G401 (cell line): ENCODE data around the gene BRF1. TPM values are rescaled to one million over a fixed set of nuclear protein-coding genes. Genes with fewer than 3 reads are reported as not detected.

Experiments used
- DNase-seq: peaks from one replicate; pipeline ENCODE4 v3.0.0-alpha.2; 2015; ENCODE audit warnings: low spot score
- in situ Hi-C: cut with HindIII; loops from 2 replicates; pipeline ENCODE4 v1.10.0; 2016; ENCODE audit warnings: low sequenced_read_pairs, mixed read lengths
- total RNA-seq: library from RNA; depleted of rRNA; stranded (reverse); fragments of >200 nt; shearing (Covaris generic); gene quantifications from 2 replicates; pipeline ENCODE4 v1.2.3, GENCODE V29; 2014

BRF1 gene
- total RNA-seq, 1 experiment from 2014 or later = 30.3 TPM

GRCh38 chr14:105173145-105173544 is 127.7 kb downstream of the BRF1 start:
- in situ Hi-C loops = no loop called here
- DNase-seq = no peak

- in situ Hi-C loops = no loop called here
- no peak for DNase-seq
Measured at GRCh38 chr14:105172476-105172875, 128.3 kb downstream of the BRF1 start.

GRCh38 chr14:105171004-105171673 is 129.7 kb downstream of the BRF1 start:
- no peak for DNase-seq
- in situ Hi-C loops = no loop called here

- DNase-seq = no peak
- in situ Hi-C loops = no loop called here
Measured at GRCh38 chr14:105169776-105170655, 130.8 kb downstream of the BRF1 start.

DNA sequence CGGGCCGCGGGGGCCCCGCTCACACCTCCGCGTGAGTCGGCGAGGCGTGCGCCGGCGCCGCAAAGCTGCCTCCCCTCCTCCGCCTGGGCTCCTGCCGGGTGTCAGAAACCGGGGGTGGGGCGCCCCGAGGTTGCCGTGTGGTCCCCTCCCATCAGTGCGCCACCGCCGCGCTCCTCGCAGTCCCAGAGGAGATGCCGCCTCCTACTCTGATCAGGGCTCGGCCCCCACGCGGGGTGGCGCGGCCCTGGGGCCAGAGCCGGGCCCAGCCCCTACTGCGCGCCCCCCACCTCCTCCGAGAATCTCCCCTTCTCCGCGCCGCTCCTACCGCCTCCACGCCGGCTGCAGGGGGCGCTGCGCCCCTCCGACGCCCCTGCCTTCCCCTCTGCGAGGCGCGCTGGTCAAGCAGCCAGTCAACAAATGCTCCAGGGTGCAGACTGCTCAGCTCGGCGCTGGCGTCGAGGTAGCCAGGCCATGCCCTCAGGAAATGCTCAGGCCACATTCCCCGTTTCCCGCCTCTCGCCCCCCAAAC is 131.8 kb downstream of the BRF1 start:
- in situ Hi-C loops = no loop called here
- DNase-seq = peak; percentile 23

DNA sequence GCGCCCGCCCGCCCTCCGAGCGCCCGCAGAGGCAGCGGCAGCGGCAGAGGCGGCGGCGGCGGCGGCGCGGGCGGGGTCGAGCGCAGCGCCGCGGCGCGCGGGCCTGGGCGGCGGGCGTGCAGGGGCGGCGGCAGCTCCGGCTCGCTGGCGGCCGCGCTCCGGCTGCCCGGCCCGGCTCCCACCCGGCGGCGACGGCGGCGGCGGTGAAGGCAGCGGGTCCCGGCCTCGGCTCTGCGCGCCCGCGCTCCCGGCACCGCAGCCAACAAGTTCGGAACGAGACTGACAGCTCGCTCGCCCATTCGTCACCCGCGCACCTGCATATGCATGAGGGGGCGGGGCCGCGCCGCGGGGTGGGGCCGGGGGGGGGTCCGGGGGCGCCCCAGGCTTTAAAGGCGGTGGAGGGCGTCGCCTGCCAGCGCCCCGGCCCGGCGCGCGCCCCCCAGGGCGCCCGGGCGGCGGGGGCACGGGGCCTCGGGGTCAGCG is 132.3 kb downstream of the BRF1 start, which contains the start of gene JAG2:
TSS of gene JAG2 (minus strand) at position 281 of the 483 bp plus-strand sequence. CDS start 356 bp downstream, outside the sequence.
- in situ Hi-C loops = no loop called here
- DNase-seq = peak; percentile 64

GRCh38 chr14:105168093-105168420 is 132.7 kb downstream of the BRF1 start:
- in situ Hi-C loops = no loop called here
- no peak for DNase-seq

GRCh38 chr14:105167303-105168092 is 133.3 kb downstream of the BRF1 start:
- in situ Hi-C loops = no loop called here
- DNase-seq = no peak

GRCh38 chr14:105166571-105167302 is 134.1 kb downstream of the BRF1 start:
- DNase-seq = peak; percentile 14
- in situ Hi-C loops = no loop called here

DNA sequence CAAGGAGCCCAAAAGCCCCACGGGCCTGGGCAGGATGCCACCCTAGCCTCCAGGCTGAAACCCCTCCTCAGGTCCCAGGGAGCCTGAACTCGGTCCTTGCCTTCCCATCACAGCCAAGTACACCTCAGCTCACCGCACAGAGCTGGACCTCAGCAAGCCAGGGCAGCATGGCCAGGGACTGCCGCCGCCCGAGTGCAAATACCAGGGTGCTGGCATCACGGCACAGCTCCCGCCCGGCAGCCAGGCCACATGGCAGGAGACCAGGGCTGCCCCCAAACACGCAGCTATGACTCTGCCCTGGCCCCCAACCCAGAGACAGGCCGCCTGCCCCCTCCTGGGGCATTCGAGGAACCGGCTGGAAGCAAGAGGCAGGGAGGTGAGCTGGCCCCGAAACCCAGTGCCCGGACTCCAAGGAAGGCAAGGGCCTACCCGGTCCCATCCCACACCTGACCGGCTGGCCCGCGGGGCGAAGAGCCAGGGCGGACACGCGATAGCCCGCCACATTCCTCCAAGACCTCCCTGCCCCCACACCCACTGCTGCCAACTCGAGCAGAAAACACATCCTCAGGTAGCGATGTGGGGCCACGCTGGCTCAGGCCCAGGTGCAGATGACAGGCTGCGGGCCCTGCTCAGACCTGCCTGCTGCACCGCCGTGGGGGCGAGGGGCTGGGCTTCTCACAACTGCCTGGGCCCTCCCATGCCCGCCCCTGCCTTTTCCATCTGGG is 134.9 kb downstream of the BRF1 start:
- DNase-seq = peak; percentile 38
- in situ Hi-C loops = no loop called here

DNA sequence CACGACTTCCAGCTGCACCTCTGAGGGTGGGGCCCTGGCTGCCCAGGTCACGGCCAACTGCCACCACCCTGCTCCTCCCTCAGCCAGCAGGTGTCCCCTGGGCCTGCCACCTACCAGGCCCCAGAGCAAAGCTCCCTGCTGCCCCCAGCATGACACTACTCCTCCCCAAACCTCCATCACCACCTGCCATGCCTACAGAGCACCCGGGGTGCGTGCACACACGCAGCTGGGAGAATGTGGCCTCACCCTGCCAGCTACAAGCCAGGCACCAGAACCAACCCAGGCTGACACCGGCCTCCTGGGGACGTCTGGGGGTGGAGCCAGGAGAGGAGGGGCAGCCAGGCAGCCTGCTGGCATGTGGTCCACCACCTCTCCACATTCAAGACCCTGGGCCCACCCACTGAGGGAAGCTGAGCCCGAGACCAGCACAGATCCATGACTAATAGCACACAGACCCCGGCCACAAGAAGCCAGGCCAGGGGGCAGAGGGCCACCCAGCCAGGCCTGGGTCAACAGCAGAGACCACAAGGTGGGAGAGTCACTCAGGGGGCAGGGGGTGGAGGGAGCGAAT is 135.6 kb downstream of the BRF1 start:
- no peak for DNase-seq
- in situ Hi-C loops = no loop called here

GRCh38 chr14:105163040-105163742 is 137.6 kb downstream of the BRF1 start:
- DNase-seq = no peak

DNA sequence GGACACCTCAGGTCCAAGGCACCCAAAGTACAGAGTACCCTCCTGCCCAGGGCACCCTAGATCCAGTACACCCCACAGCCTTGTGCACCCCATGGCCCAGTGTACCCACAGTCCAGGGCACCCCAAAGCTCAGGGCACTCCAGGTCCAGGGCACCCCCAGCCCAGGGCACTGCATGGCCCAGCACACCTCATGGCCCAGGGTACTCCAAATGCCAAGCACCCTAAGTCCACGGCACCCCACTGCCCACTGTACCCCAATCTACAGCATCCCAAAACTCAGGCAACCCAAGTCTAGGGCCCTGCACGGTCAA is 138.2 kb downstream of the BRF1 start:
- in situ Hi-C loops = no loop called here
- DNase-seq = no peak

More at GRCh38 chr14:105163040-105163742, 137.6 kb downstream of the BRF1 start:
- in situ Hi-C loops = no loop called here

- DNase-seq = no peak
- in situ Hi-C loops = no loop called here
Measured at GRCh38 chr14:105161964-105162668, 138.7 kb downstream of the BRF1 start.

GRCh38 chr14:105161309-105161708 is 139.5 kb downstream of the BRF1 start:
- DNase-seq = no peak
- in situ Hi-C loops = no loop called here

GRCh38 chr14:105160776-105161175 is 140.0 kb downstream of the BRF1 start:
- DNase-seq = no peak
- in situ Hi-C loops = no loop called here

GRCh38 chr14:105159344-105159743 is 141.5 kb downstream of the BRF1 start:
- in situ Hi-C loops = no loop called here

More at GRCh38 chr14:105159344-105159743, 141.5 kb downstream of the BRF1 start:
- DNase-seq = no peak
